Loucy (cell line): ENCODE data around the gene ALDH3A2.

Experiments
- H2AFZ ChIP-seq: fragments of 200-600 bp; sonication (generic); 2 replicates; pipeline ENCODE4 v1.6.0; 2016; ENCODE audit warnings: antibody characterized with exemption, mild to moderate bottlenecking, low read length, moderate library complexity
- H3F3A ChIP-seq: fragments of 200-600 bp; 2 replicates; pipeline ENCODE4 v1.6.0; 2016; ENCODE audit warnings: antibody characterized with exemption, low read depth, mild to moderate bottlenecking
- H3K27me3 ChIP-seq: fragments of 200-600 bp; sonication (generic); 2 replicates; pipeline ENCODE4 v1.6.1; 2014; ENCODE audit warnings: low read length, mild to moderate bottlenecking; ENCODE audit not compliant: insufficient read depth, poor library complexity, severe bottlenecking
- H3K36me3 ChIP-seq: fragments of 200-600 bp; sonication (generic); 2 replicates; pipeline ENCODE4 v1.6.1; 2016; ENCODE audit warnings: low read length; ENCODE audit not compliant: insufficient read depth
- H3K4me1 ChIP-seq: fragments of 200-600 bp; sonication (generic); 2 replicates; pipeline ENCODE4 v1.5.1; 2014; ENCODE audit warnings: low read length, mild to moderate bottlenecking; ENCODE audit not compliant: insufficient read depth, poor library complexity, severe bottlenecking
- H3K4me2 ChIP-seq: fragments of 200-600 bp; sonication (generic); 2 replicates; pipeline ENCODE4 v1.6.0; 2014; ENCODE audit warnings: antibody characterized with exemption, low read length, low read depth, mild to moderate bottlenecking; ENCODE audit not compliant: poor library complexity, severe bottlenecking
- H3K4me3 ChIP-seq: fragments of 200-600 bp; sonication (generic); 2 replicates; pipeline ENCODE4 v1.5.1; 2014; ENCODE audit warnings: low read length, mild to moderate bottlenecking, mixed read lengths; ENCODE audit not compliant: poor library complexity, severe bottlenecking
- H3K79me2 ChIP-seq: fragments of 200-600 bp; sonication (generic); 2 replicates; pipeline ENCODE4 v1.6.1; 2014; ENCODE audit warnings: low read length; ENCODE audit not compliant: insufficient read depth
- H3K9ac ChIP-seq: fragments of 200-600 bp; sonication (generic); 2 replicates; pipeline ENCODE4 v1.6.0; 2014; ENCODE audit warnings: mild to moderate bottlenecking, low read depth, low read length, moderate library complexity; ENCODE audit not compliant: poor library complexity, severe bottlenecking
- H3K9me2 ChIP-seq: fragments of 200-600 bp; sonication (generic); replicated peaks from 2 replicates; pipeline ENCODE4 v1.6.1; 2016; ENCODE audit warnings: low read depth, low read length, mixed read lengths
- H3K9me3 ChIP-seq: fragments of 200-600 bp; sonication (generic); 2 replicates; pipeline ENCODE4 v1.6.1; 2014; ENCODE audit warnings: mild to moderate bottlenecking, antibody characterized with exemption, low read length, low read depth; ENCODE audit not compliant: insufficient read depth
- H4K20me1 ChIP-seq: fragments of 200-600 bp; sonication (generic); 2 replicates; pipeline ENCODE4 v1.6.0; 2014; ENCODE audit warnings: antibody characterized with exemption, low read length, mild to moderate bottlenecking; ENCODE audit not compliant: insufficient read depth, poor library complexity, severe bottlenecking
- CTCF ChIP-seq: fragments of 200-600 bp; sonication (generic); conservative IDR thresholded peaks from 2 replicates; pipeline ENCODE4 v1.5.1; 2014; ENCODE audit warnings: mild to moderate bottlenecking, antibody characterized with exemption, low read length
- EZH2phosphoT487 ChIP-seq: fragments of 200-600 bp; IDR thresholded peaks from 2 replicates; pipeline ENCODE4 v1.6.1; 2018; ENCODE audit warnings: antibody characterized with exemption, mild to moderate bottlenecking, moderate library complexity, borderline replicate concordance

Gene ALDH3A2

DNA sequence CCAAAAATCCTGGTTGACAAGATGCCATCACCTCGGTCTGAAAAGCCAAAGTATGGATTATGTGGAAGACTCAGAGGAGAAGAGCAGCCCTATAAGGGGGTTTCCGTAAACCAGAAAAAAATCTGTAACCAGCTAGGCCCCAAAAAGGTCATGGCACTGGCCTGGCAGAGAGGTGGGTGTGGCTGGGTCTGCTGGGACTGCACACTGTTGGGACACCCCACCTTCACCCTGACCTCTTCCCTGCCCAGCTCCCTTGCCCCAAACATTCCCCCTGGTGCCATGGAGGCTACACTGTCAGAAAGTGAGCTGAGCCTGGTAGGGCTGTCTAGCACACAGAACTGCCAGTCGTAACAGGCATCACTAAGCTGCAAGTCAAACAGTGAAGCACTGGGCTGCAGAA is 61.3 kb downstream of the ALDH3A2 start:
- Histone ChIP-seq H3K4me2 (no peak overlapping the region), H3K9ac (no peak overlapping the region), H2AFZ (no peak overlapping the region), H3K36me3 (no peaks in the 10 kb centered on the region), H3F3A (no peaks in the 10 kb centered on the region), H3K27me3 (no peaks in the 10 kb centered on the region), H4K20me1 (no peaks in the 10 kb centered on the region), H3K4me3 (no peak overlapping the region), H3K9me2 (no peaks in the 10 kb centered on the region), H3K9me3 (no peaks in the 10 kb centered on the region), H3K4me1 (no peaks in the 10 kb centered on the region), H3K79me2 (no peaks in the 10 kb centered on the region)
- TF ChIP-seq CTCF, result no peak
- no peak for TF ChIP-seq EZH2phosphoT487

- H3K9me3 ChIP-seq, result no peaks in the 10 kb centered on the region
- no peak for TF ChIP-seq CTCF
- no peak for TF ChIP-seq EZH2phosphoT487
- no peaks in the 10 kb centered on the region for H4K20me1 ChIP-seq
- no peaks in the 10 kb centered on the region for H3K4me1 ChIP-seq
- no peak overlapping the region for H2AFZ ChIP-seq
- no peaks in the 10 kb centered on the region for H3K27me3 ChIP-seq
- no peak overlapping the region for H3K4me3 ChIP-seq
- H3K79me2 ChIP-seq, result no peaks in the 10 kb centered on the region
- H3K9me2 ChIP-seq, result no peaks in the 10 kb centered on the region
- no peak overlapping the region for H3K9ac ChIP-seq
- no peak overlapping the region for H3K4me2 ChIP-seq
- H3K36me3 ChIP-seq, result no peaks in the 10 kb centered on the region
- H3F3A ChIP-seq, result no peaks in the 10 kb centered on the region
Measured at GRCh38 chr17:19712436-19713004, 64.0 kb downstream of the ALDH3A2 start.

- Histone ChIP-seq H3K4me2 (no peak overlapping the region), H3F3A (no peaks in the 10 kb centered on the region), H3K79me2 (no peaks in the 10 kb centered on the region), H2AFZ (no peak overlapping the region), H3K36me3 (no peaks in the 10 kb centered on the region), H3K4me3 (no peak overlapping the region), H3K27me3 (no peaks in the 10 kb centered on the region), H3K9me2 (no peaks in the 10 kb centered on the region), H3K4me1 (no peaks in the 10 kb centered on the region), H3K9ac (no peak overlapping the region), H4K20me1 (no peaks in the 10 kb centered on the region), H3K9me3 (no peaks in the 10 kb centered on the region)
- TF ChIP-seq EZH2phosphoT487 (no peak), CTCF (no peak)
Measured at GRCh38 chr17:19713462-19713861, 64.9 kb downstream of the ALDH3A2 start.
